Measurements from ENCODE around the gene TMEM258. TPM values are rescaled to one million over a fixed set of nuclear protein-coding genes. Genes with fewer than 3 reads are reported as not detected.

The TMEM258 gene
- total and polyA plus RNA-seq, 2 experiments from 2014 or later, result 71.3 to 519 TPM

GRCh38 chr11:61752925-61753521 lies 39.4 kb downstream of the TMEM258 start:
- Histone ChIP-seq H3K27me3 (ENCODE audit: insufficient read depth) (peaks cover 32% of the 10 kb centered on the region), H3K36me3 (ENCODE audit: insufficient read depth) (no peaks in the 10 kb centered on the region), H4K20me1 (replicated peaks; ENCODE audit: insufficient read depth) (peaks cover 3% of the 10 kb centered on the region; the same call in 1 of the 2 replicates), H3F3A (replicated peaks; ENCODE audit: low read depth) (peaks cover 4% of the 10 kb centered on the region; the same call in 1 of the 2 replicates), H3K9me2 (ENCODE audit: insufficient read depth) (no peaks in the 10 kb centered on the region), H2AFZ (peak overlapping the region; percentile 94; the same call in 1 of the 2 replicates), H3K4me3 (peak overlapping the region; percentile 71), H3K4me2 (peak overlapping the region; percentile 89), H3K27ac (ENCODE audit: low read depth) (no peak overlapping the region), H3K79me2 (replicated peaks; ENCODE audit: insufficient read depth) (no peaks in the 10 kb centered on the region), H3K4me1 (ENCODE audit: insufficient read depth) (peaks cover 23% of the 10 kb centered on the region)
- Mint-ChIP-seq H3K4me1 (peaks cover 31% of the 10 kb centered on the region), H3K9me3 (no peaks in the 10 kb centered on the region), H3K36me3 (ENCODE audit: low read depth) (no peaks in the 10 kb centered on the region; the same call in 2 of the 3 replicates), H3K27me3 (ENCODE audit: insufficient read depth, low read depth, poor library complexity) (peaks cover 33% of the 10 kb centered on the region), H3K27ac (no peak overlapping the region), H3K4me3 (peak overlapping the region; percentile 71)
- no peak for DNase-seq (ENCODE audit: low spot score)
- TF ChIP-seq REST (IDR thresholded peaks at IDR 0.05; ENCODE audit: unreplicated experiment) (no peak), ZNF331 (CRISPR knock-in tag; IDR thresholded peaks at IDR 0.05; ENCODE audit: low read depth) (no peak), NANOG (IDR thresholded peaks at IDR 0.05; ENCODE audit: borderline replicate concordance) (no peak), JUNB (IDR thresholded peaks at IDR 0.05; ENCODE audit: unreplicated experiment) (no peak), STAT1 (IDR thresholded peaks at IDR 0.05; ENCODE audit: unreplicated experiment) (no peak), POLR2AphosphoS5 (IDR thresholded peaks at IDR 0.05; ENCODE audit: low read depth) (no peak), EZH2 (IDR thresholded peaks at IDR 0.05; ENCODE audit: low read depth, unreplicated experiment) (no peak), CREB1 (CRISPR knock-in tag; IDR thresholded peaks at IDR 0.05; ENCODE audit: low read depth) (no peak), ZNF462 (CRISPR knock-in tag; IDR thresholded peaks at IDR 0.05) (no peak), ETS1 (IDR thresholded peaks at IDR 0.05) (no peak), ZNF114 (CRISPR knock-in tag; IDR thresholded peaks at IDR 0.05) (no peak), EZH2phosphoT487 (IDR thresholded peaks at IDR 0.05; ENCODE audit: unreplicated experiment) (no peak), CTCF (conservative IDR thresholded peaks at IDR 0.05; ENCODE audit: low read depth in 2 of 2) (no peak)
- peak; percentile 9 for ATAC-seq

Measured in GM23338 (cell line).